Effector memory CD8-positive, alpha-beta T cell (primary cell): ENCODE data around the gene GRM2.

Experiments
- ATAC-seq: fragments of 150-1000 bp; cut with Tn5 transposase; replicated peaks from 2 replicates; pipeline ENCODE4 v1.10.0; 2021; ENCODE audit warnings: mild to moderate bottlenecking, moderate library complexity
- DNase-seq, 3 experiments: peaks; one replicate each; pipeline ENCODE4 v3.0.0; 2021
- H3K27ac Mint-ChIP-seq, 2 donors: one replicate each; pipeline ENCODE4 v1.8.0; 2022; ENCODE audit warnings: mild to moderate bottlenecking in 2 of 2, mixed read lengths in 2 of 2, moderate library complexity in 2 of 2
- H3K27me3 Mint-ChIP-seq, 2 donors: one replicate each; pipeline ENCODE4 v1.8.0; 2022; ENCODE audit warnings: mixed read lengths in 2 of 2
- H3K36me3 Mint-ChIP-seq: one replicate; pipeline ENCODE4 v1.8.0; 2022; ENCODE audit warnings: mild to moderate bottlenecking, moderate library complexity, mixed read lengths; ENCODE audit not compliant: insufficient read depth
- H3K4me1 Mint-ChIP-seq, 2 donors: one replicate each; pipeline ENCODE4 v1.8.0; 2022; ENCODE audit warnings: low read depth in 2 of 2, mixed read lengths in 2 of 2
- H3K4me3 Mint-ChIP-seq, 2 donors: one replicate each; pipeline ENCODE4 v1.8.0; 2022; ENCODE audit warnings: mild to moderate bottlenecking in 2 of 2, mixed read lengths in 2 of 2, moderate library complexity in 2 of 2
- H3K9me3 Mint-ChIP-seq, 2 donors: one replicate each; pipeline ENCODE4 v1.8.0; 2022; ENCODE audit warnings: mixed read lengths in 2 of 2

Gene GRM2

DNA sequence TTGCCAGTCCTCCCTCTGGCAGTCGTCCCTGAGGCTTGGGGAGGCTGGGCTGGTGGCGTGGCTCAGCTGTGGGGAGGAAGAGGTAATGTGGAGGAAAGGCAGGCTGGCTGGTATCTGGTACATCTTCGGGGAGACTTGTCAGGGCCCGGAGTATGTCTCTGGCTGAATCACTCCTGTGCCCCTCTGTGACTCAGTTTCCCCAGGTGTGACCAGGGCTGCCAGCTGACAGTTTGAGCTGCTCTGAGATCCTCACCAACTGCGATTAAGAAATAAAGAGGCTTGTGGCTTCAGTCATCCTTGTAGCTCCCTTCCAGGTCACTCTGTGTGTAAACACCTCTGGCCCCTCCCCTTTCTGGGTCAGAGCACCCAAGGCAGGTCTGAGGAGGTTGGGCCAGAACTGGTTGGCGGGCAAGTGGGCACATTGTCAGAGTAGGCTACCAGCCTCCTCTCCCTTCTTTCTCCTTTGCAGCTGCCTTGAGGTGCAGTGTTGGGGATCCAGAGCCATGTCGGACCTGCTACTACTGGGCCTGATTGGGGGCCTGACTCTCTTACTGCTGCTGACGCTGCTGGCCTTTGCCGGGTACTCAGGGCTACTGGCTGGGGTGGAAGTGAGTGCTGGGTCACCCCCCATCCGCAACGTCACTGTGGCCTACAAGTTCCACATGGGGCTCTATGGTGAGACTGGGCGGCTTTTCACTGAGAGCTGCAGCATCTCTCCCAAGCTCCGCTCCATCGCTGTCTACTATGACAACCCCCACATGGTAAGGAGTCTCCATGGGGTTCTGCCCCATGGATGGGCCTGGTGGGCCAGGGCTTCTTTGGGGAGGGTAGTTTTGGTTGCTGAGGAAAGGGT, 32.8 kb upstream of the GRM2 start:
- DNase-seq (no peak), ATAC-seq (no peak)
- peak overlapping the region; percentile 57 to 64 for H3K4me3 Mint-ChIP-seq
- H3K9me3 Mint-ChIP-seq = no peaks in the 10 kb centered on the region
- peaks cover 36% of the 10 kb centered on the region for H3K36me3 Mint-ChIP-seq
- no peaks in the 10 kb centered on the region for H3K27me3 Mint-ChIP-seq
- peak overlapping the region in 1 of 2 donors; percentile 56 for H3K27ac Mint-ChIP-seq
- peaks cover 77% of the 10 kb centered on the region in 2 donors for H3K4me1 Mint-ChIP-seq

DNA sequence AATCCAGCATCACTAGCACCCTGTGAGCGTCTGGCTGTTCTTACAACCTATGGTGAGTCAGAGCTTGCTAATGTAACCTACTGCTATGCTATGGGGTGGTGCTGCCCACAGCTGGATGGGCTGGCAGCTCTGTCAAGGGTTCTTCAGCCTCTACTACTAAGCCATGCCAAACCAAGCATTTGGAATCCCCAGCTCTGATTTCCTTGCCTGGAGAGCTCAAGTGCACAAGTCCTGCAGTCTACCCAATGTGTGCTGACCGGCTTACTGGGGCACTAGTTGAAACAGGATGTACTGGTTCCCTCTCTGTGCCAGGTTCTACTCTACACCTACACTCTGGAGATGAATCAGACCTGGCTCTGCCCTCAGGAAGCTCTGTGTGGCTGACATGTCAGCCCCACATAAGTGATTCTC, 31.7 kb upstream of the GRM2 start:
- Mint-ChIP-seq H3K4me1 (peaks cover 72 to 76% of the 10 kb centered on the region in 2 donors), H3K9me3 (no peaks in the 10 kb centered on the region), H3K27ac (peak overlapping the region; percentile 78 to 89), H3K4me3 (peak overlapping the region; percentile 49 to 56), H3K27me3 (no peaks in the 10 kb centered on the region), H3K36me3 (peaks cover 29% of the 10 kb centered on the region)
- ATAC-seq (no peak), DNase-seq (no peak)

GRCh38 chr3:51676102-51676640, 30.7 kb upstream of the GRM2 start:
- Mint-ChIP-seq H3K27ac (peak overlapping the region; percentile 78 to 89), H3K4me1 (peaks cover 74 to 83% of the 10 kb centered on the region in 2 donors), H3K4me3 (peak overlapping the region; percentile 49 to 56), H3K36me3 (peaks cover 23% of the 10 kb centered on the region), H3K27me3 (no peaks in the 10 kb centered on the region), H3K9me3 (no peaks in the 10 kb centered on the region)
- ATAC-seq (no peak), DNase-seq (no peak)

DNA sequence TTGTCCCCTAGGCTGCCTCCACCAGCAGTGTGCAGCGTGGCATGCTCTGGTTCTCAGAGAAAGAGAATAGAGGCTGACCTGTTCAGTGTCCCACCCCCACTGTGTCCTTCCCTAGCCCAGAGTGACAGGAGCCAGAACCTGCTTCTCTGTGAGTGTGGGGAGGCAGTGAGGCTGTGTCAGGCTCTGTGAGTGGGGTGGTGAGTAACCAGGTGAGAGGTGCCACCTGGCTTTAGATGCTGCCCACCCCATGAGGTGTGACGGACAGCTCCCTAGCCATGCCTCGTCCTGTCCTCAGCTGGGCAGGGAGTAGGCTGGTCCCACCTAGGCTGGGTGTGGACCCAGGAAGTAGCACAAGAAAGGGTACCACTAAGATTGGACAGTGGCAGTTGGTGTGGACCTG, 29.5 kb upstream of the GRM2 start:
- H3K27ac Mint-ChIP-seq = peak overlapping the region; percentile 32 to 87
- peaks cover 78 to 86% of the 10 kb centered on the region in 2 donors for H3K4me1 Mint-ChIP-seq
- H3K4me3 Mint-ChIP-seq = peak overlapping the region in 1 of 2 donors; percentile 34
- H3K9me3 Mint-ChIP-seq = no peaks in the 10 kb centered on the region
- no peak for DNase-seq
- no peaks in the 10 kb centered on the region for H3K27me3 Mint-ChIP-seq
- H3K36me3 Mint-ChIP-seq = peaks cover 13% of the 10 kb centered on the region
- ATAC-seq = no peak

- H3K9me3 Mint-ChIP-seq = no peaks in the 10 kb centered on the region
- H3K36me3 Mint-ChIP-seq = peaks cover 12% of the 10 kb centered on the region
- DNase-seq (no peak), ATAC-seq (no peak)
- peaks cover 80 to 85% of the 10 kb centered on the region in 2 donors for H3K4me1 Mint-ChIP-seq
- H3K27ac Mint-ChIP-seq = peak overlapping the region; percentile 32 to 87
- H3K4me3 Mint-ChIP-seq = peak overlapping the region in 1 of 2 donors; percentile 34
- no peaks in the 10 kb centered on the region for H3K27me3 Mint-ChIP-seq
Measured at GRCh38 chr3:51678186-51678585, 28.7 kb upstream of the GRM2 start.

- no peaks in the 10 kb centered on the region for H3K9me3 Mint-ChIP-seq
- no peak overlapping the region for H3K4me3 Mint-ChIP-seq
- ATAC-seq = no peak
- H3K27me3 Mint-ChIP-seq = no peaks in the 10 kb centered on the region
- DNase-seq = no peak
- peak overlapping the region; percentile 32 to 74 for H3K27ac Mint-ChIP-seq
- peaks cover 76 to 83% of the 10 kb centered on the region in 2 donors for H3K4me1 Mint-ChIP-seq
- peaks cover 11% of the 10 kb centered on the region for H3K36me3 Mint-ChIP-seq
Measured at GRCh38 chr3:51678641-51679040, 28.2 kb upstream of the GRM2 start.

DNA sequence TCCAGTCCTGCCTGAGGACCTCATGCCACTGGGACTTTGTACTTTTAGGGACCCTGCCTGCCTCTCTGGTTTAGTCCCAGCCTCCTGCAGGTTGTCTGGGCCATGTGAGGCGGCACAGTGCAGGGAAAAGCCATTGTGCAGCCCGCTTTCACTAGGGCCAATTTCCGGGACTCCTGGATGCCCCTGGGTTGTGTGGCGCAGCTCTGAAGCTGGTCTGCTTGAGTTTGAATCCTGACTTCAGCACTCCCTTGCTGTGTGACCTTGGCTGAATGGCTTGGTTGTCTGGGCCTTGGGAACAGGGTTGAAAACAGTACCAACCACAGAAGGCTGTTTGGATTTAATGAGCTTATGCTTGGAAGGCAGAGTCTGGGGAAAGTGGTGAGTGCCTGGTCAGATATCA, 27.6 kb upstream of the GRM2 start:
- DNase-seq = no peak
- Mint-ChIP-seq H3K9me3 (no peaks in the 10 kb centered on the region), H3K4me3 (no peak overlapping the region), H3K27ac (peak overlapping the region; percentile 32 to 36), H3K36me3 (peaks cover 11% of the 10 kb centered on the region), H3K4me1 (peaks cover 76 to 80% of the 10 kb centered on the region in 2 donors), H3K27me3 (no peaks in the 10 kb centered on the region)
- no peak for ATAC-seq

- Mint-ChIP-seq H3K4me1 (peaks cover 75 to 76% of the 10 kb centered on the region in 2 donors), H3K36me3 (peaks cover 11% of the 10 kb centered on the region), H3K9me3 (no peaks in the 10 kb centered on the region), H3K4me3 (peak overlapping the region in 1 of 2 donors; percentile 17), H3K27me3 (no peaks in the 10 kb centered on the region), H3K27ac (peak overlapping the region; percentile 32 to 36)
- DNase-seq = no peak
- no peak for ATAC-seq
Measured at GRCh38 chr3:51679777-51680176, 27.1 kb upstream of the GRM2 start.

- ATAC-seq = no peak
- Mint-ChIP-seq H3K27me3 (no peaks in the 10 kb centered on the region), H3K4me1 (peaks cover 73 to 76% of the 10 kb centered on the region in 2 donors), H3K36me3 (peaks cover 11% of the 10 kb centered on the region), H3K4me3 (no peak overlapping the region), H3K9me3 (no peaks in the 10 kb centered on the region), H3K27ac (peak overlapping the region; percentile 32 to 36)
- DNase-seq = no peak
Measured at GRCh38 chr3:51680196-51680595, 26.7 kb upstream of the GRM2 start.

- ATAC-seq (no peak), DNase-seq (no peak)
- H3K4me1 Mint-ChIP-seq = peaks cover 73 to 76% of the 10 kb centered on the region in 2 donors
- no peaks in the 10 kb centered on the region for H3K27me3 Mint-ChIP-seq
- peak overlapping the region; percentile 32 to 36 for H3K27ac Mint-ChIP-seq
- peak overlapping the region; percentile 73 to 81 for H3K4me3 Mint-ChIP-seq
- peaks cover 6% of the 10 kb centered on the region for H3K36me3 Mint-ChIP-seq
- H3K9me3 Mint-ChIP-seq = no peaks in the 10 kb centered on the region
Measured at GRCh38 chr3:51680663-51681230, 26.1 kb upstream of the GRM2 start.

DNA sequence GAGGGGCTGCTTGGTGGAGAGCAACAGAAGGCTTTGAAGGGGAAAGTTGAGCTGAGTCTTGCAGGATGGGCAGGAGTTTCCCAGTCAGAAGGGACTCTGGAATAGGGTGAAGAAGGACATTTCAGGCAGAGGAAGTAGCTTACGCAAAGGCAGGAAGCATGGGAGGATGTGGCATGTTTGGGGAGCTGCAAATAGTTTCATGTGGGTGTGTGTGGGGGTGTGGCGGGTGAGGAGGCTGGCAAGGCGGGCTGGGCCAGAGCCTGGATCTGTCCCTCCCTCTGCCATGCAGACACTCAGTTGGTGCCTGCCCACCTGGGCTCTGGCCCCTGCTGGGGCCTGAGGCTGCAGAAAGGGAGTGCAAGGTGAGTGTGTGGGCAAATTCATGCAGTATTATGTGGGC, 25.4 kb upstream of the GRM2 start:
- H3K4me3 Mint-ChIP-seq = peak overlapping the region; percentile 73 to 81
- peaks cover 6% of the 10 kb centered on the region for H3K36me3 Mint-ChIP-seq
- H3K9me3 Mint-ChIP-seq = no peaks in the 10 kb centered on the region
- ATAC-seq (peak; percentile 69), DNase-seq (peak; percentile 49 to 56 (median 50))
- H3K27me3 Mint-ChIP-seq = no peaks in the 10 kb centered on the region
- peaks cover 73 to 76% of the 10 kb centered on the region in 2 donors for H3K4me1 Mint-ChIP-seq
- peak overlapping the region; percentile 32 to 36 for H3K27ac Mint-ChIP-seq

DNA sequence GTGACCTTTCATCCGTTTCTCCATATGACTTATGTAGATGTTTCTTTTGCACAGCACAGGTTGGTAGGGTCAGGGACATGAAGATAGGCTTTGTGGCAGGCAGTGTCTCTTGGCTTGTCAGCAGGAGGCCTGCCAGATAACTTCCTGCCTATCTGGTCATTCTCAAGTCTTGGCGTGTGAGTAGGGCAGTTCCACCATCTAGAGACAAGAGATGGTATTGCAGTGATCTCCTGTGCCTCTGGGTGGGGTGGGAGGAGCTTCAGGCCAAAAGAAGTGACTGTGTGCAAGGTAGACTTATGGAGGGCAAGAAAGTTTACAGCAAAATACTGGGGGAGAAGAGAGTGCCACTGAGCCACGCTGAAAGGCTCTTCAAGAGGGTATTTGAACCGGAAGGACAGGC, 24.8 kb upstream of the GRM2 start:
- H3K27ac Mint-ChIP-seq = peak overlapping the region; percentile 32 to 36
- peak; percentile 72 for ATAC-seq
- peaks cover 12% of the 10 kb centered on the region for H3K36me3 Mint-ChIP-seq
- H3K4me3 Mint-ChIP-seq = peak overlapping the region; percentile 73 to 81
- no peaks in the 10 kb centered on the region for H3K27me3 Mint-ChIP-seq
- H3K4me1 Mint-ChIP-seq = peaks cover 78 to 82% of the 10 kb centered on the region in 2 donors
- DNase-seq = peak; percentile 76 to 82 (median 76)
- no peaks in the 10 kb centered on the region for H3K9me3 Mint-ChIP-seq

DNA sequence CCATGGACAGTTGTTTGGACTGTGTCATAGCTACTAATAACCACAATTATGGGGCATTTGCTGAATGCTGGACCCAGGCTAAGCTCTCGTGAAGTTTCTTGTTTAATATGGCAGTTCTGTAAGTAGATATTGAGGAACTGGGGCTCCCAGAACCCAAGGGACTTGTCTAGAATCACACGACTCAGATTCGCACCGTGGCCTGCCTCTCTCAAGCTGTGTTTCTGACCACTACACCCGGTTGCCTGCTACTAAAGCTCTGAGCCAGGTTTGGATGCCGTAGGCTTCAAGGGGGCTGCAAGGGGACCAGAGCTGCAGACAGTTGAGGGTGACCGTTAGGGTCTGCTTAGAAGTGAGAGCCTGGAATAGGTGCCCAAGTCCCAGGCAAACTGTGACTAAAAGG, 24.3 kb upstream of the GRM2 start:
- DNase-seq (no peak), ATAC-seq (no peak)
- Mint-ChIP-seq H3K27me3 (no peaks in the 10 kb centered on the region), H3K9me3 (no peaks in the 10 kb centered on the region), H3K27ac (peak overlapping the region; percentile 32 to 65), H3K4me1 (peaks cover 80 to 84% of the 10 kb centered on the region in 2 donors), H3K4me3 (peak overlapping the region; percentile 73 to 81), H3K36me3 (peaks cover 14% of the 10 kb centered on the region)
